Esophagus squamous epithelium (tissue), 5 donors: ENCODE data around the gene ARID3A. TPM values are rescaled to one million over a fixed set of nuclear protein-coding genes. Genes with fewer than 3 reads are reported as not detected.

ENCODE experiments used
- DNase-seq: peaks from one replicate; lab custom pipeline; 2025; lab: John Stamatoyannopoulos, UW
- H3K27ac ChIP-seq, 4 donors: fragments of 200-600 bp; sonication (generic); one replicate each; pipeline ENCODE4 v1.5.1; 2016 to 2019; ENCODE audit warnings: mild to moderate bottlenecking in 1 of 4
- H3K27me3 ChIP-seq, 4 donors: fragments of 200-600 bp; sonication (generic); 1 replicate in 3 of 4; 2 replicates in 1 of 4; pipeline versions ENCODE4 v1.5.1 to v1.6.0; 2017 to 2021; ENCODE audit warnings: antibody characterized with exemption in 1 of 4
- H3K36me3 ChIP-seq, 3 donors: fragments of 200-600 bp; sonication (generic); one replicate each; pipeline ENCODE4 v1.5.1; 2016 to 2019
- H3K4me1 ChIP-seq, 3 donors: fragments of 200-600 bp; sonication (generic); one replicate each; pipeline ENCODE4 v1.5.1; 2017 to 2019
- H3K4me3 ChIP-seq, 4 donors: fragments of 200-600 bp; sonication (generic); 1 replicate in 3 of 4; 2 replicates in 1 of 4; pipeline ENCODE4 v1.5.1; 2016 to 2019; ENCODE audit warnings: mild to moderate bottlenecking in 2 of 4, moderate library complexity in 1 of 4
- H3K9me3 ChIP-seq, 3 donors: fragments of 200-600 bp; sonication (generic); one replicate each; pipeline ENCODE4 v1.5.1; 2016 to 2019
- POLR2A ChIP-seq, 4 donors: fragments of 450-650 bp; IDR thresholded peaks; one replicate each; pipeline ENCODE4 v1.6.1; 2017; ENCODE audit warnings: antibody characterized with exemption in 4 of 4, mild to moderate bottlenecking in 4 of 4, moderate library complexity in 3 of 4
- WGBS, 2 donors: methylation state at CpG; one replicate each; pipeline ENCODE4 v1.1.5; 2018; 5-methylcytosine and 5-hydroxymethylcytosine counted together
- intact Hi-C: fragments of 100-400 bp; cut with DNase I; formaldehyde crosslinking; loops from one replicate; pipeline ENCODE4 v1.15.0; 2022
- total RNA-seq, 4 donors: library from RNA; depleted of rRNA; stranded (reverse); fragments of >200 nt; gene quantifications; one replicate each; pipeline ENCODE4 v1.1.0, GENCODE V29; 2016
- TF ChIP-seq, protein P1 (sequence below), 6 experiments: fragments of 450-650 bp in 4 of 6; fragments of 200-600 bp in 2 of 6; sonication (generic) in 2 of 6; IDR thresholded peaks; one replicate each; pipeline ENCODE4 v1.5.1; 2016 to 2019; ENCODE audit warnings: antibody characterized with exemption in 6 of 6, mild to moderate bottlenecking in 4 of 6, moderate library complexity in 4 of 6
- donor health status: DM: yes; HTN: yes; CAD: no.

ARID3A gene
- total RNA-seq, 4 donors from 2014 or later: 3.0 to 6.6 (median 4.7) TPM

- whole genome bisulfite sequencing, 2 donors: 0% methylated on average over 4 of the region's 68 CpGs; no CpG with 5 or more reads in 1 of the 2 donors
Measured at GRCh38 chr19:919199-920050, 6.4 kb upstream of the ARID3A start.

DNA sequence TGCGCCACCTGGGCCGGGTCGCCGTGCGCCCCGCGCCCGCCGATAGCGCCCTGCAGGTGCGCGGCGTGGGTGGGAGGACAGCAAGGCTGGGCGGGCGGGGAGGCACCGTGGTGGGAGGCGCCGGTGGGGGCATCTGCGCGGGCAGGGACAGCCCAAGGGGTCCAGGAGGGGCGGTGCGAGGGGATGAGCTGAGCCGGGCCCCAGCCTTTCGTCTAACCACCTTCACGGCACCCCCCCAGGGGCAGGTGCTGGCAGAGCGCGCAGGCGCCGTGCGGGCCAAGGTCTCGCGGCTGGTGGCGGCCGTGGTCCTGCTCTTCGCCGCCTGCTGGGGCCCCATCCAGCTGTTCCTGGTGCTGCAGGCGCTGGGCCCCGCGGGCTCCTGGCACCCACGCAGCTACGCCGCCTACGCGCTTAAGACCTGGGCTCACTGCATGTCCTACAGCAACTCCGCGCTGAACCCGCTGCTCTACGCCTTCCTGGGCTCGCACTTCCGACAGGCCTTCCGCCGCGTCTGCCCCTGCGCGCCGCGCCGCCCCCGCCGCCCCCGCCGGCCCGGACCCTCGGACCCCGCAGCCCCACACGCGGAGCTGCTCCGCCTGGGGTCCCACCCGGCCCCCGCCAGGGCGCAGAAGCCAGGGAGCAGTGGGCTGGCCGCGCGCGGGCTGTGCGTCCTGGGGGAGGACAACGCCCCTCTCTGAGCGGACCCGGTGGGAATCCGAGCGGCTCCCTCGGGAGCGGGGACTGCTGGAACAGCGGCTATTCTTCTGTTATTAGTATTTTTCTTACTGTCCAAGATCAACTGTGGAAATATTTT, 5.6 kb upstream of the ARID3A start:
- no peaks in the 10 kb centered on the region for H3K36me3 ChIP-seq
- H3K4me1 ChIP-seq: peaks cover 40 to 75% (median 51%) of the 10 kb centered on the region in 3 donors
- peak overlapping the region; percentile 13 to 60 (median 30) for H3K4me3 ChIP-seq
- H3K27me3 ChIP-seq: peaks cover 14 to 58% (median 30%) of the 10 kb centered on the region in 4 donors
- intact Hi-C loops: loop anchor here (2.0 to 5.0 kb wide), 3 partner anchors 58 to 148 kb away; no protein-coding TSS in a partner anchor
- H3K9me3 ChIP-seq: no peaks in the 10 kb centered on the region
- DNase-seq: no peak
- H3K27ac ChIP-seq: peak overlapping the region in 1 of 4 donors; percentile 6
- TF ChIP-seq POLR2A (IDR thresholded peaks at IDR 0.05): peak in 1 of 4 donors; percentile 27
- TF ChIP-seq, protein P1, sequence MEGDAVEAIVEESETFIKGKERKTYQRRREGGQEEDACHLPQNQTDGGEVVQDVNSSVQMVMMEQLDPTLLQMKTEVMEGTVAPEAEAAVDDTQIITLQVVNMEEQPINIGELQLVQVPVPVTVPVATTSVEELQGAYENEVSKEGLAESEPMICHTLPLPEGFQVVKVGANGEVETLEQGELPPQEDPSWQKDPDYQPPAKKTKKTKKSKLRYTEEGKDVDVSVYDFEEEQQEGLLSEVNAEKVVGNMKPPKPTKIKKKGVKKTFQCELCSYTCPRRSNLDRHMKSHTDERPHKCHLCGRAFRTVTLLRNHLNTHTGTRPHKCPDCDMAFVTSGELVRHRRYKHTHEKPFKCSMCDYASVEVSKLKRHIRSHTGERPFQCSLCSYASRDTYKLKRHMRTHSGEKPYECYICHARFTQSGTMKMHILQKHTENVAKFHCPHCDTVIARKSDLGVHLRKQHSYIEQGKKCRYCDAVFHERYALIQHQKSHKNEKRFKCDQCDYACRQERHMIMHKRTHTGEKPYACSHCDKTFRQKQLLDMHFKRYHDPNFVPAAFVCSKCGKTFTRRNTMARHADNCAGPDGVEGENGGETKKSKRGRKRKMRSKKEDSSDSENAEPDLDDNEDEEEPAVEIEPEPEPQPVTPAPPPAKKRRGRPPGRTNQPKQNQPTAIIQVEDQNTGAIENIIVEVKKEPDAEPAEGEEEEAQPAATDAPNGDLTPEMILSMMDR (IDR thresholded peaks at IDR 0.05): no peak
- 3 to 4% methylated on average over 4 to 5 of the region's 84 CpGs for WGBS, 2 donors

More at GRCh38 chr19:919199-920050, 6.4 kb upstream of the ARID3A start:
- H3K27me3 ChIP-seq: peaks cover 14 to 58% (median 30%) of the 10 kb centered on the region in 4 donors
- no peak overlapping the region for H3K27ac ChIP-seq
- DNase-seq: no peak
- peak overlapping the region; percentile 13 to 60 (median 30) for H3K4me3 ChIP-seq
- H3K4me1 ChIP-seq: peaks cover 35 to 67% (median 43%) of the 10 kb centered on the region in 3 donors
- no peak for TF ChIP-seq POLR2A (IDR thresholded peaks at IDR 0.05)
- TF ChIP-seq, protein P1 (IDR thresholded peaks at IDR 0.05): no peak
- intact Hi-C loops: loop anchor here (2.0 to 5.0 kb wide), 3 partner anchors 57 to 147 kb away; no protein-coding TSS in a partner anchor
- H3K9me3 ChIP-seq: no peaks in the 10 kb centered on the region
- no peaks in the 10 kb centered on the region for H3K36me3 ChIP-seq

- peaks cover 0 to 8% (median 0%) of the 10 kb centered on the region in 3 donors for H3K36me3 ChIP-seq
- H3K27me3 ChIP-seq: peaks cover 3 to 20% (median 4%) of the 10 kb centered on the region in 4 donors
- no peaks in the 10 kb centered on the region for H3K9me3 ChIP-seq
- H3K27ac ChIP-seq: peak overlapping the region; percentile 90 to 96 (median 91)
- no peak for TF ChIP-seq POLR2A (IDR thresholded peaks at IDR 0.05)
- TF ChIP-seq, protein P1 (IDR thresholded peaks at IDR 0.05): no peak
- intact Hi-C loops: loop anchor here (5.0 kb wide), 2 partner anchors 62 to 152 kb away; no protein-coding TSS in a partner anchor
- 4 to 8% methylated on average over 8 to 18 of the region's 31 CpGs for WGBS, 2 donors
- no peak for DNase-seq
- H3K4me3 ChIP-seq: peak overlapping the region; percentile 70 to 97 (median 90)
- H3K4me1 ChIP-seq: peaks cover 30 to 76% (median 32%) of the 10 kb centered on the region in 3 donors
Measured at GRCh38 chr19:924553-925086, 1.2 kb upstream of the ARID3A start.

GRCh38 chr19:925087-925525, 729 bp upstream of the ARID3A start:
- Histone ChIP-seq H3K27ac (peak overlapping the region; percentile 90 to 96 (median 91)), H3K4me3 (peak overlapping the region; percentile 70 to 97 (median 90)), H3K4me1 (peaks cover 25 to 71% (median 27%) of the 10 kb centered on the region in 3 donors), H3K36me3 (peaks cover 0 to 11% (median 0%) of the 10 kb centered on the region in 3 donors), H3K27me3 (peaks cover under 1 to 15% (median 3%) of the 10 kb centered on the region in 4 donors), H3K9me3 (no peaks in the 10 kb centered on the region)
- intact Hi-C loops: no loop called here
- WGBS, 2 donors: 0% methylated on average over 5 of the region's 39 CpGs; no CpG with 5 or more reads in 1 of the 2 donors
- DNase-seq: no peak
- TF ChIP-seq POLR2A (IDR thresholded peaks at IDR 0.05): no peak
- TF ChIP-seq, protein P1 (IDR thresholded peaks at IDR 0.05): no peak
